Right atrium auricular region (tissue), 2 donors: ENCODE data around the gene TGIF1. TPM values are rescaled to one million over a fixed set of nuclear protein-coding genes. Genes with fewer than 3 reads are reported as not detected.
"Not testable (repeated sequence)": the region's sequence is repeated elsewhere in the genome, so short reads cannot be mapped to it uniquely, and the experiment has no call there.

Experiments
- DNase-seq: peaks from one replicate; pipeline ENCODE4 v3.0.0-alpha.2; 2019; ENCODE audit warnings: low spot score
- H3K27ac ChIP-seq, 2 donors: fragments of 200-600 bp; sonication (generic); 1 replicate in 1 of 2; 2 replicates in 1 of 2; pipeline ENCODE4 v1.5.1; 2016 to 2019
- H3K27me3 ChIP-seq, 2 donors: fragments of 200-600 bp; sonication (generic); one replicate each; pipeline versions ENCODE4 v1.5.1 to v1.6.0; 2017 to 2019
- H3K36me3 ChIP-seq: fragments of 200-600 bp; sonication (generic); one replicate; pipeline ENCODE4 v1.5.1; 2016
- H3K4me1 ChIP-seq, 2 donors: fragments of 200-600 bp; sonication (generic); one replicate each; pipeline versions ENCODE4 v1.5.1 to v1.6.0; 2017 to 2019
- H3K4me3 ChIP-seq, 2 donors: fragments of 200-600 bp; sonication (generic); 1 replicate in 1 of 2; 2 replicates in 1 of 2; pipeline ENCODE4 v1.5.1; 2017 to 2019; ENCODE audit warnings: mild to moderate bottlenecking in 1 of 2, moderate library complexity in 1 of 2
- H3K9me3 ChIP-seq, 2 donors: fragments of 200-600 bp; sonication (generic); one replicate each; pipeline ENCODE4 v1.5.1; 2019
- total RNA-seq, 2 donors: library from RNA; depleted of rRNA; stranded (reverse); fragments of >200 nt; gene quantifications; one replicate each; pipeline ENCODE4 v1.1.0, GENCODE V29; 2016
- TF ChIP-seq, protein P1 (sequence below), 2 donors: fragments of 200-600 bp; sonication (generic); IDR thresholded peaks; one replicate each; pipeline ENCODE4 v1.5.1; 2019; ENCODE audit warnings: antibody characterized with exemption in 2 of 2

TGIF1 gene
- total RNA-seq, 2 donors from 2014 or later: 32.1 to 44.8 TPM

DNA sequence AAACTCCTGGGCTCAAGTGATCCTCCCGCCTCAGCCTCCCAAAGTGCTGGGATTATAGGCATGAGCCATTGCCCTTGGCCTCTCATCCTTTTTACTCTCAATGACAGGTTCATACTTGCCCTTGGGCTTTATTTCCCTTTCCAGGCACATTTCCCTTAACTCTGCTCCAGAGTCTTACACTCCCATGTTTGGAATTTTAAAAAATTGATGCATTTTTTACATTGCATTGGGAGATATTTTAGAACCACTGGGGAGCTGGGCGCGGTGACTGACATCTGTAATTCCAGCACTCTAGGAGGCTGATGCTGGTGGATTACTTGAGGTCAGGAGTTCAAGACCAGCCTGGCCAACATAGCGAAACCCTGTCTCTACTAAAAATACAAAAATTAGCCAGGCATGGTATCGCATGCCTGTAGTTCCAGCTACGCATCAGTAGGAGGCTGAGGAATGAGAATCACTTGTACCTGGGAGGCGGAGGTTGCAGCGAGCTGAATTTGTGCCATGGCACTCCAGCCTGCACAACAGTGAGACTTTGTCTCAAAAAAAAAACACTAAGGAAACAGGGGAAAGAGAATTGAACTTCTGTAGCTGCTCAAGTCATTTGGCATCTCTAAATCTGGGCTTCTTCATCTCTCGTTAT, 18.2 kb downstream of the TGIF1 start:
- Histone ChIP-seq H3K4me3 (no peak overlapping the region), H3K36me3 (no peaks in the 10 kb centered on the region), H3K27me3 (no peaks in the 10 kb centered on the region), H3K27ac (no peak overlapping the region), H3K9me3 (no peaks in the 10 kb centered on the region), H3K4me1 (peaks cover 0 to 2% of the 10 kb centered on the region in 2 donors)
- TF ChIP-seq, protein P1, sequence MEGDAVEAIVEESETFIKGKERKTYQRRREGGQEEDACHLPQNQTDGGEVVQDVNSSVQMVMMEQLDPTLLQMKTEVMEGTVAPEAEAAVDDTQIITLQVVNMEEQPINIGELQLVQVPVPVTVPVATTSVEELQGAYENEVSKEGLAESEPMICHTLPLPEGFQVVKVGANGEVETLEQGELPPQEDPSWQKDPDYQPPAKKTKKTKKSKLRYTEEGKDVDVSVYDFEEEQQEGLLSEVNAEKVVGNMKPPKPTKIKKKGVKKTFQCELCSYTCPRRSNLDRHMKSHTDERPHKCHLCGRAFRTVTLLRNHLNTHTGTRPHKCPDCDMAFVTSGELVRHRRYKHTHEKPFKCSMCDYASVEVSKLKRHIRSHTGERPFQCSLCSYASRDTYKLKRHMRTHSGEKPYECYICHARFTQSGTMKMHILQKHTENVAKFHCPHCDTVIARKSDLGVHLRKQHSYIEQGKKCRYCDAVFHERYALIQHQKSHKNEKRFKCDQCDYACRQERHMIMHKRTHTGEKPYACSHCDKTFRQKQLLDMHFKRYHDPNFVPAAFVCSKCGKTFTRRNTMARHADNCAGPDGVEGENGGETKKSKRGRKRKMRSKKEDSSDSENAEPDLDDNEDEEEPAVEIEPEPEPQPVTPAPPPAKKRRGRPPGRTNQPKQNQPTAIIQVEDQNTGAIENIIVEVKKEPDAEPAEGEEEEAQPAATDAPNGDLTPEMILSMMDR (IDR thresholded peaks at IDR 0.05): no peak
- DNase-seq: no peak

DNA sequence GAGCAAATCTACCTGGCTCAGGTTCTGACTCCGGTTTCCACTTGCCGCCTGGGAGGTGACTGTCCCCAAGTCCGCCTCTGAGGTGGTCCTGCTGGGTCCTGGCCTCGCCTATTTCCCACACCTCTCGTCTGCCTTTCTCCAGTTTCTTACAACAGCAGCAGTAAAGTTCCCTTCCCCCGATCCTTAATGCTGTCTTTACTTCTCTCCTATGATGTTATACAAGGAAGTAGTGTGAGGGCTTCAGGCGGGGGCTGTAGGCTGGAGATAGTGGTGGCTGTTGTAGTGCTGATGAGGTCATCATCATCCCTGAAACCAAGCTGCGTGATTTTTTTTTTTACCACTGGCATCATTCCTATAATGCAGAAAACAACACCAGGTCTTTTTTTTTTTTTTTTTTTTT, 18.9 kb downstream of the TGIF1 start:
- H3K36me3 ChIP-seq: no peaks in the 10 kb centered on the region

DNA sequence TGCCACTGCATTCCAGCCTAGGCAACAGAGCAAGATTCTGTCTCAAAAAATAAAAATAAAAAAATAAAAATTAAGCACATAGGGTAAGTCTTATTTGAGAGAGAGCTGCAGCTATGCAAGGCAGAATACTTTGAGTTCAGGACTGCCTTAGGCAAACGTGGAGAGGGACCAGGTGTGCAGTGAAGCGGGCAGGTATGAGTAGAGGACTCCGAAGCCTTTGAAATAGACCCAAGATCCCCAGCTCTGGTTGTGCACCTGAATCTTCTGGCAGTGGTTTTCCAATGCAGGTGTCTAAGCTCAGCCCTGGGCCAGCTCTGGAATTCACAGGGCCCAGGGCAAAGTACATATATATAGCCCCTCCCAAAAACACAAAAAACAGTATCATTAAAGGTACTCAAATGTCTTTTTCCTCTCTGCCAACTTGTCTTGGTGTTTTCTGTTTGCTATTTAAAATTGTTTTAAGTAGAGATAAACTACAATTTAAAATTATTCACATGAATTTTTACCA, 21.2 kb downstream of the TGIF1 start:
- TF ChIP-seq, protein P1 (IDR thresholded peaks at IDR 0.05): no peak
- no peaks in the 10 kb centered on the region for H3K36me3 ChIP-seq
- H3K4me1 ChIP-seq: peaks cover 0 to 2% of the 10 kb centered on the region in 2 donors
- no peak overlapping the region for H3K27ac ChIP-seq
- no peak overlapping the region for H3K4me3 ChIP-seq
- no peak for DNase-seq
- no peaks in the 10 kb centered on the region for H3K9me3 ChIP-seq
- no peaks in the 10 kb centered on the region for H3K27me3 ChIP-seq

More for the DNA sequence above, 18.9 kb downstream of the TGIF1 start:
- H3K4me1 ChIP-seq: peaks cover 0 to 2% of the 10 kb centered on the region in 2 donors
- no peaks in the 10 kb centered on the region for H3K9me3 ChIP-seq
- no peak overlapping the region for H3K4me3 ChIP-seq
- no peaks in the 10 kb centered on the region for H3K27me3 ChIP-seq
- no peak overlapping the region for H3K27ac ChIP-seq
- DNase-seq: no peak
- TF ChIP-seq, protein P1 (IDR thresholded peaks at IDR 0.05): no peak

DNA sequence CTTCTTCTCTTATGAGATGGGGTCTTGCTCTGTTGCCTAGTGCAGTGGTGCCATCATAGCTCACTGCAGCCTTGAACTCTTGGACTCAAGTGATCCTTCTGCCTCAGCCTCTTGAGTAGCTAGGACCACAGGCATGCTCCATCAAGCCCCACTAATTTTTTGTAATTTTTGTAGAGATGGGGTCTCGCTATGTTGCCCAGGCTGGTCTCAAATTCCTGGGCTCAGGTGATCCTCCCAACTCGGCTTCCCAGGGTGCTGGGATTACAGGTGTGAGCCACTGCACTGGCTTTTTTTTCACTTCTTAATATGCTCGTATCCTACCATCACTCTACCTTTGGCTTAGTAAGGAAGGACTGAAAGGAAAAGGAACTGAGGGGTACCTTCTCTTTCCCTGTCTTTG, 22.1 kb downstream of the TGIF1 start:
- not testable (repeated sequence) for H3K36me3 ChIP-seq, H3K27me3 ChIP-seq, H3K27ac ChIP-seq, H3K4me1 ChIP-seq, H3K9me3 ChIP-seq, H3K4me3 ChIP-seq, DNase-seq

DNA sequence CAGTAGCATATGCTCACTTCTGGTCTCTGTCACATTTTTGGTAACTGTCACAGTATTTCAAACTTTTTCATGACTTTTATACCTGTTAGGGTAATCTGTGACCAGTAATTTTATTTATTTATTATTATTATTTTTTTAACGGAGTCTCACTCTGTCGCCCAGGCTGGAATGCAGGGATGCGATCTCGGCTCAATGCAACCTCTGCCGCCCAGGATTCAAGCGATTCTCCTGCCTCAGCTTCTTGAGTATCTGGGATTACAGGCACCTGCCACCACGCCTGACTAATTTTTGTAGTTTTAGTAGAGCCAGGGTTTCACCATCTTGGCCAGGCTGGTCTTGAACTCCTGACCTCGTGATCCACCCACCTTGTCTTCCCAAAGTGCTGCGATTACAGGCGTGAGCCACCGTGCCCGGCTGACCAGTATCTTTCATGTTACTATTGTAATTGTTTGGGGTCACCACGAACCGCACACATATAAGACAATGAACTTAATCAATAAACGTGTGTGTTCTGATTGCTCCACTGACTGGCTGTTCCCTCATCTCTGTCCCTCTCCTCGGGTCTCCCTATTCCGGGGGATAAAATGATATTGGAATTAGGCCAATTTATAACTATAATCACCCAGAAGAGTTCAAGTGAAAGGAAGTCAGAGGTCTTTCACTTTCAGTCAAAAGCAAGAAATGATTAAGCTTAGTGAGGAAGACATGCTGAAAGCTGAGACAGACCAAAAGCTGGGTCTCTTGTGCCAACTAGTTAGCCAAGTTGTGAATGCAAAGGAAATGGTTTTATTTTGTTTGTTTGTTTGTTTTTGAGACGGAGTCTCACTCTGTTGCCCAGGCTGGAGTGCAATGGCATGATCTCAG, 22.9 kb downstream of the TGIF1 start:
- no peak overlapping the region for H3K4me3 ChIP-seq
- H3K9me3 ChIP-seq: no peaks in the 10 kb centered on the region
- H3K27ac ChIP-seq: no peak overlapping the region
- no peaks in the 10 kb centered on the region for H3K4me1 ChIP-seq
- no peak for DNase-seq
- TF ChIP-seq, protein P1 (IDR thresholded peaks at IDR 0.05): no peak
- H3K27me3 ChIP-seq: no peaks in the 10 kb centered on the region
- no peaks in the 10 kb centered on the region for H3K36me3 ChIP-seq

DNA sequence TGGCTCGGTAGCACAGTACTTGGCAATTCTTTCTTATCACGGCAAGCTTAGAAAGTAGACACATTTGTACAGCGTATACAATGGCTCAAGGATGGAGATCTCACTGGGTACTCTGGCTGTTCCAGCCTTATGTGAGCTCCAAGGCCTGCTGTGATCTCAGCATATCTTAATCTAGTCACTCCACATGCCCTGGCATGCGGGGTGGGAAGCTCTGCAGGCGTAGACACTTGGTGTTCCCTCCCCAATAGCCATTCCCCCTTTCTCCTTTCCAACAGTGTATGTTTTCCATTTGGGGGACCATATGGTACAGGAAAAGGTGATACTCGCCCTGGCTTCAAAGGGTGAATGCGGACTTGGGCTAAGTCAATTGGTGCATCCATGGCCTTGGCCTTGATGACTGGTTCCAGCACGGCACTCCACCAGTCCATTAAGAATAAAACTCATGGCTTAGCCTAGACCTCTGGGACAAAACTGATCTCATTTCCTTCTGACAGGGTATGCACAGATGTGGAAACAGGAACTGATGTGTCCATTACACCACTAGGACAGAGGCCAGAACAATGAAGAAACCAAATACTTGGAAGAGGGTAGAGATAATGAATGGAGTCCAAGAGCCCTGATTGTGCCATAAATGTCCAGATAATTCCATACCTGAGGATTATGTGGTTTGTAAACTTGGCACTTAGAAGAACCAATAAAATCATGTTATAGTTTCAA, 28.4 kb downstream of the TGIF1 start:
- H3K4me1 ChIP-seq: no peaks in the 10 kb centered on the region
- no peaks in the 10 kb centered on the region for H3K36me3 ChIP-seq
- no peaks in the 10 kb centered on the region for H3K9me3 ChIP-seq
- no peak overlapping the region for H3K27ac ChIP-seq
- no peaks in the 10 kb centered on the region for H3K27me3 ChIP-seq
- H3K4me3 ChIP-seq: no peak overlapping the region
- no peak for DNase-seq
- TF ChIP-seq, protein P1 (IDR thresholded peaks at IDR 0.05): no peak
